ENCODE measurements around the gene NME8. TPM values are rescaled to one million over a fixed set of nuclear protein-coding genes. Genes with fewer than 3 reads are reported as not detected.

NME8 gene
- total RNA-seq, 1 donor: not detected

DNA sequence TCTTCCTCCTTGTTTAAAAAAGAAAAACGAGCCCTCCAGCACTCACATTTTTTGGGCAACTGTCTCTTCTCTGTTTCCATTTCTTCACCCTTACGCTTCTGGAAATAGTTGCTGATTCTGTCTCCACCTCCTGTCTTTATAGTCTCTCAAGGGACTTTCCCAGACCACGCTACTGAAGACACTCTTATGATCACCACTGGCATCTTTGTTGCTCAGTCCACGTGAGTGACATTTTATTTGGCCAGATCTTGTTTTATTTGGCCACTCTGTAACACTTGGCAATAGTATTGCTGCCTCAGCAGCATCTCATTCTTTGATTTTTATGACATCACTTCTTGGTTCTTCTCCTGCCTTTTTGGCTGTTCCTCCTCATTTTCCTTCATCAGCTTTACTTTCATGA is 21.6 kb upstream of the NME8 start:
- no peaks in the 10 kb centered on the region for H3K36me3 ChIP-seq (ENCODE audit: insufficient read depth, low read length)
- H2AFZ ChIP-seq (ENCODE audit: low read length): no peak overlapping the region
- H3K4me1 ChIP-seq (ENCODE audit: insufficient read depth, low read length): no peaks in the 10 kb centered on the region
- H3K4me2 ChIP-seq (ENCODE audit: insufficient read depth, low read length): no peak overlapping the region
- H3K9me3 ChIP-seq (ENCODE audit: low read depth, low read length): no peaks in the 10 kb centered on the region
- H4K20me1 ChIP-seq (ENCODE audit: insufficient read depth, low read length): no peaks in the 10 kb centered on the region
- DNase-seq (ENCODE audit: insufficient read length, low spot score, missing footprints): no peak
- H3K79me2 ChIP-seq (ENCODE audit: insufficient read depth, low read length): no peaks in the 10 kb centered on the region
- TF ChIP-seq, protein P1, sequence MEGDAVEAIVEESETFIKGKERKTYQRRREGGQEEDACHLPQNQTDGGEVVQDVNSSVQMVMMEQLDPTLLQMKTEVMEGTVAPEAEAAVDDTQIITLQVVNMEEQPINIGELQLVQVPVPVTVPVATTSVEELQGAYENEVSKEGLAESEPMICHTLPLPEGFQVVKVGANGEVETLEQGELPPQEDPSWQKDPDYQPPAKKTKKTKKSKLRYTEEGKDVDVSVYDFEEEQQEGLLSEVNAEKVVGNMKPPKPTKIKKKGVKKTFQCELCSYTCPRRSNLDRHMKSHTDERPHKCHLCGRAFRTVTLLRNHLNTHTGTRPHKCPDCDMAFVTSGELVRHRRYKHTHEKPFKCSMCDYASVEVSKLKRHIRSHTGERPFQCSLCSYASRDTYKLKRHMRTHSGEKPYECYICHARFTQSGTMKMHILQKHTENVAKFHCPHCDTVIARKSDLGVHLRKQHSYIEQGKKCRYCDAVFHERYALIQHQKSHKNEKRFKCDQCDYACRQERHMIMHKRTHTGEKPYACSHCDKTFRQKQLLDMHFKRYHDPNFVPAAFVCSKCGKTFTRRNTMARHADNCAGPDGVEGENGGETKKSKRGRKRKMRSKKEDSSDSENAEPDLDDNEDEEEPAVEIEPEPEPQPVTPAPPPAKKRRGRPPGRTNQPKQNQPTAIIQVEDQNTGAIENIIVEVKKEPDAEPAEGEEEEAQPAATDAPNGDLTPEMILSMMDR (IDR thresholded peaks at IDR 0.05; ENCODE audit: extremely low read depth, low read depth, low read length): no peak
- no peaks in the 10 kb centered on the region for H3K27me3 ChIP-seq (ENCODE audit: insufficient read depth, low read length)
- H3K4me3 ChIP-seq (ENCODE audit: insufficient read depth, low read length): no peak overlapping the region
- H3K27ac ChIP-seq (ENCODE audit: low read depth, low read length): no peak overlapping the region

DNA sequence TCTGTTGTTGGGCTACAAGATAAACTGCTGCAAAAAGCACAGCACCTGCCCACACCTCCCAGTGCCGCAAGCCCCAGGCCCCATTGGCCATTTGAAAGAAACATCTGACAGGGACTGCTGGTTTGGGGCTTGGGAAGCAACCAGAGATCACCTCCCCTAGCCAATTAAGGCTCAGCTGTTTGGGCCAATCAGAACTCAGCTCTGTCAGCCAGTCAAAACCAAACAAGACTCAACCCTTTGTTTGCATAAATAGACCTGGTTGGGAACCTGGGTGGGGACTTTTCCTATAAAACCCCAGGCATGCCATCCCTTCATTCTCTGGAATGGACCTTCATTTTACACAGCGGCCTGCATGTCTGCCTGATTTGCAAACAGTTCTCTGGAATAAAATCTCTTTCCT is 17.2 kb upstream of the NME8 start:
- Histone ChIP-seq H3K36me3 (ENCODE audit: insufficient read depth, low read length) (no peaks in the 10 kb centered on the region), H4K20me1 (ENCODE audit: insufficient read depth, low read length) (no peaks in the 10 kb centered on the region), H3K79me2 (ENCODE audit: insufficient read depth, low read length) (no peaks in the 10 kb centered on the region), H3K9me3 (ENCODE audit: low read depth, low read length) (no peaks in the 10 kb centered on the region), H3K4me1 (ENCODE audit: insufficient read depth, low read length) (peaks cover 3% of the 10 kb centered on the region), H3K4me2 (ENCODE audit: insufficient read depth, low read length) (no peak overlapping the region), H2AFZ (ENCODE audit: low read length) (no peak overlapping the region), H3K4me3 (ENCODE audit: insufficient read depth, low read length) (no peak overlapping the region), H3K27ac (ENCODE audit: low read depth, low read length) (no peak overlapping the region), H3K27me3 (ENCODE audit: insufficient read depth, low read length) (no peaks in the 10 kb centered on the region)
- TF ChIP-seq, protein P1 (IDR thresholded peaks at IDR 0.05; ENCODE audit: extremely low read depth, low read depth, low read length): no peak
- DNase-seq (ENCODE audit: insufficient read length, low spot score, missing footprints): no peak

DNA sequence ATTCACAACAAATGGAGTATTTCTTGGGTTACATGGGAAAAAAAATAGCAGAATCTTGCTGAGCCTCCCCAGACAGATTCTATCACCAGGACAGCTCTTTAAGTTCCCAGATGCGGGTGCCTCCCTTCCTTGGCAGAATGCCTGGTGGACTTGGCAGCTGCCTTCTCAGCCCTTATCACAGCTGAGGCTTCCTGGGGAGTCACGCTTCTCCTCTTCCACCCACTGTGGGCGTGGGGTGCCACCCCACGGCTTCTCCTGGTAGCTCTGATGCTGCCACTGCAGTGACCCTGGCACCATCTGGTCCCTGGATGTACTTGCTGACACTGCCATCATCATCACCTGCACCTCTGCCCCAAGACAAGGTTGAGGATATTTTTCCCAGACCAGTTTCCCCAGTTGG is 16.2 kb upstream of the NME8 start:
- Histone ChIP-seq H3K79me2 (ENCODE audit: insufficient read depth, low read length) (no peaks in the 10 kb centered on the region), H3K9me3 (ENCODE audit: low read depth, low read length) (no peaks in the 10 kb centered on the region), H4K20me1 (ENCODE audit: insufficient read depth, low read length) (no peaks in the 10 kb centered on the region), H3K4me3 (ENCODE audit: insufficient read depth, low read length) (no peak overlapping the region), H2AFZ (ENCODE audit: low read length) (no peak overlapping the region), H3K4me1 (ENCODE audit: insufficient read depth, low read length) (peaks cover 3% of the 10 kb centered on the region), H3K4me2 (ENCODE audit: insufficient read depth, low read length) (no peak overlapping the region), H3K27ac (ENCODE audit: low read depth, low read length) (no peak overlapping the region), H3K27me3 (ENCODE audit: insufficient read depth, low read length) (no peaks in the 10 kb centered on the region), H3K36me3 (ENCODE audit: insufficient read depth, low read length) (no peaks in the 10 kb centered on the region)
- no peak for DNase-seq (ENCODE audit: insufficient read length, low spot score, missing footprints)
- TF ChIP-seq, protein P1 (IDR thresholded peaks at IDR 0.05; ENCODE audit: extremely low read depth, low read depth, low read length): no peak

DNA sequence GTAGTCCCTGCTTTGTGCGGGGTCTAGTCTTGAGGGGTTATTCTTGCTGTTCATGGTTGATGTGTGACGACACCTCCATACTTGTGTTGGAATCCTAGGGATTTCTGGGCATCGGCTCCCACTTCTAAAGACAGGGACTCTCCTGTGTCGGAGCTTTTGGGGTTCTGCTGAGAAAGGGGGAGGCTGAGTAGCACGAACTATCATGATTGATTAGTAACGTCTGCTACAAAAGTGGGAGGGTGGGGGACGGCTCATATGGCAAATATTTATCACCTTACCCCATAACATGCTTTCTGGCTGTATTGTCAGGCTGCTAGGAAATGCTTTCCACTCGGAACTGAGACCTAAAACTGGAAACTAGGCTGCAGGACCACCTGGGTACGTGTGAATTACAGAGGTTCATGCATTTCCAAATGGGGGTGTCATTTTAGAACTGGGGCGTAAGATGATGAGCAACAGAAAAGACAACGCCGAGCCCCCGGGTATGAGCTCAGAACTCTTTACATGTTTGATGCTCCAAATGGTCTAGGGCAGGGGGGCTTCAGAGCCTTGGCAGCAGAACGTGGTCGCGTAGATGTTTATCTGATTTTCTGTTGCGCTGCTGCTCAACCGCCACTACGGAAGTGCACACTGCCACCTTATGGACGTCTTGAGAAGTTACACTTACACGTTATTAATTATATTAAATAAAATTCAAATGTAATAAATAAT is 15.1 kb upstream of the NME8 start:
- no peaks in the 10 kb centered on the region for H3K36me3 ChIP-seq (ENCODE audit: insufficient read depth, low read length)
- H3K4me1 ChIP-seq (ENCODE audit: insufficient read depth, low read length): peaks cover 3% of the 10 kb centered on the region
- TF ChIP-seq, protein P1 (IDR thresholded peaks at IDR 0.05; ENCODE audit: extremely low read depth, low read depth, low read length): peak; percentile 74
- no peaks in the 10 kb centered on the region for H3K79me2 ChIP-seq (ENCODE audit: insufficient read depth, low read length)
- peak; percentile 55 for DNase-seq (ENCODE audit: insufficient read length, low spot score, missing footprints)
- H2AFZ ChIP-seq (ENCODE audit: low read length): peak overlapping the region; percentile 96
- H4K20me1 ChIP-seq (ENCODE audit: insufficient read depth, low read length): no peaks in the 10 kb centered on the region
- peak overlapping the region; percentile 67 for H3K4me3 ChIP-seq (ENCODE audit: insufficient read depth, low read length)
- peak overlapping the region; percentile 94 for H3K4me2 ChIP-seq (ENCODE audit: insufficient read depth, low read length)
- H3K27me3 ChIP-seq (ENCODE audit: insufficient read depth, low read length): no peaks in the 10 kb centered on the region
- no peaks in the 10 kb centered on the region for H3K9me3 ChIP-seq (ENCODE audit: low read depth, low read length)
- H3K27ac ChIP-seq (ENCODE audit: low read depth, low read length): no peak overlapping the region
